HEK293 (cell line): ENCODE results near the gene E2F4.

Source experiments
- GLIS1 ChIP-seq: fragments of 450-650 bp; formaldehyde crosslinking; IDR thresholded peaks from 2 replicates; pipeline ENCODE4 v1.5.1; 2016; ENCODE audit warnings: missing biosample characterization, missing genetic modification characterization
- MZF1 ChIP-seq: fragments of 450-650 bp; formaldehyde crosslinking; IDR thresholded peaks from 2 replicates; pipeline ENCODE4 v1.5.1; 2017; ENCODE audit warnings: missing biosample characterization, missing genetic modification characterization, borderline replicate concordance
- SALL2 ChIP-seq: fragments of 450-650 bp; formaldehyde crosslinking; IDR thresholded peaks from 2 replicates; pipeline ENCODE4 v1.5.0; 2017; ENCODE audit warnings: missing biosample characterization, mild to moderate bottlenecking, missing genetic modification characterization, borderline replicate concordance
- SP2 ChIP-seq: fragments of 450-650 bp; formaldehyde crosslinking; IDR thresholded peaks from 2 replicates; pipeline ENCODE4 v1.5.1; 2016; ENCODE audit warnings: missing biosample characterization, missing genetic modification characterization
- ZNF23 ChIP-seq: fragments of 450-650 bp; formaldehyde crosslinking; IDR thresholded peaks from 2 replicates; pipeline ENCODE4 v1.5.1; 2016; ENCODE audit warnings: missing biosample characterization, missing genetic modification characterization, borderline replicate concordance
- ZNF274 ChIP-seq, 2 experiments: fragments of 200-500 bp in 1 of 2; fragments of 450-650 bp in 1 of 2; sonication (Bioruptor generic) in 1 of 2; formaldehyde crosslinking in 1 of 2; IDR thresholded peaks; 2 replicates each; pipeline versions ENCODE4 v1.5.1 to v1.6.1; 2014 to 2016; ENCODE audit warnings: borderline replicate concordance in 1 of 2, inconsistent platforms in 1 of 2, low read length in 1 of 2, missing biosample characterization in 1 of 2, missing genetic modification characterization in 1 of 2
- ZNF324 ChIP-seq: fragments of 450-650 bp; formaldehyde crosslinking; IDR thresholded peaks from 2 replicates; pipeline ENCODE4 v1.5.1; 2016; ENCODE audit warnings: missing biosample characterization, missing genetic modification characterization
- ZNF366 ChIP-seq: fragments of 450-650 bp; formaldehyde crosslinking; conservative IDR thresholded peaks from 2 replicates; pipeline ENCODE4 v1.5.1; 2016; ENCODE audit warnings: missing biosample characterization, missing genetic modification characterization
- ZNF600 ChIP-seq: fragments of 450-650 bp; formaldehyde crosslinking; IDR thresholded peaks from 2 replicates; pipeline ENCODE4 v1.5.1; 2016; ENCODE audit warnings: missing biosample characterization, missing genetic modification characterization
- ZNF626 ChIP-seq: fragments of 450-650 bp; sonication (Bioruptor Pico); formaldehyde crosslinking; IDR thresholded peaks from 2 replicates; pipeline ENCODE4 v1.5.1; 2018; ENCODE audit warnings: missing biosample characterization, missing genetic modification characterization, inconsistent platforms
- ZNF658 ChIP-seq: fragments of 450-650 bp; formaldehyde crosslinking; IDR thresholded peaks from 2 replicates; pipeline ENCODE4; 2016; ENCODE audit warnings: missing biosample characterization, missing genetic modification characterization
- ZNF660 ChIP-seq: fragments of 450-650 bp; IDR thresholded peaks from 2 replicates; pipeline ENCODE4 v1.5.1; 2018; ENCODE audit warnings: missing biosample characterization, mild to moderate bottlenecking, missing genetic modification characterization
- ZNF768 ChIP-seq: fragments of 450-650 bp; formaldehyde crosslinking; IDR thresholded peaks from 2 replicates; pipeline ENCODE4 v1.5.1; 2018; ENCODE audit warnings: missing biosample characterization, mild to moderate bottlenecking, missing genetic modification characterization
- TF ChIP-seq, protein P1 (sequence below): fragments of 450-650 bp; formaldehyde crosslinking; optimal IDR thresholded peaks from 2 replicates; pipeline ENCODE3; 2016; ENCODE audit warnings: missing biosample characterization, mild to moderate bottlenecking, missing genetic modification characterization
- TF ChIP-seq, protein P2 (sequence below): fragments of 450-650 bp; formaldehyde crosslinking; IDR thresholded peaks from 2 replicates; pipeline ENCODE4 v1.5.1; 2017; ENCODE audit warnings: missing biosample characterization, mild to moderate bottlenecking, missing genetic modification characterization, moderate library complexity
- TF ChIP-seq, protein P3 (sequence below): fragments of 450-650 bp; formaldehyde crosslinking; conservative IDR thresholded peaks from 2 replicates; pipeline ENCODE4 v1.5.1; 2016; ENCODE audit warnings: low read depth, missing biosample characterization, missing genetic modification characterization
- TF ChIP-seq, protein P4 (sequence below): fragments of 450-650 bp; formaldehyde crosslinking; IDR thresholded peaks from 2 replicates; pipeline ENCODE4 v1.5.1; 2016; ENCODE audit warnings: missing biosample characterization, missing genetic modification characterization
- TF ChIP-seq, protein P5 (sequence below): fragments of 450-650 bp; formaldehyde crosslinking; IDR thresholded peaks from 2 replicates; pipeline ENCODE4 v1.5.1; 2016; ENCODE audit warnings: missing biosample characterization, missing genetic modification characterization

E2F4 gene

DNA sequence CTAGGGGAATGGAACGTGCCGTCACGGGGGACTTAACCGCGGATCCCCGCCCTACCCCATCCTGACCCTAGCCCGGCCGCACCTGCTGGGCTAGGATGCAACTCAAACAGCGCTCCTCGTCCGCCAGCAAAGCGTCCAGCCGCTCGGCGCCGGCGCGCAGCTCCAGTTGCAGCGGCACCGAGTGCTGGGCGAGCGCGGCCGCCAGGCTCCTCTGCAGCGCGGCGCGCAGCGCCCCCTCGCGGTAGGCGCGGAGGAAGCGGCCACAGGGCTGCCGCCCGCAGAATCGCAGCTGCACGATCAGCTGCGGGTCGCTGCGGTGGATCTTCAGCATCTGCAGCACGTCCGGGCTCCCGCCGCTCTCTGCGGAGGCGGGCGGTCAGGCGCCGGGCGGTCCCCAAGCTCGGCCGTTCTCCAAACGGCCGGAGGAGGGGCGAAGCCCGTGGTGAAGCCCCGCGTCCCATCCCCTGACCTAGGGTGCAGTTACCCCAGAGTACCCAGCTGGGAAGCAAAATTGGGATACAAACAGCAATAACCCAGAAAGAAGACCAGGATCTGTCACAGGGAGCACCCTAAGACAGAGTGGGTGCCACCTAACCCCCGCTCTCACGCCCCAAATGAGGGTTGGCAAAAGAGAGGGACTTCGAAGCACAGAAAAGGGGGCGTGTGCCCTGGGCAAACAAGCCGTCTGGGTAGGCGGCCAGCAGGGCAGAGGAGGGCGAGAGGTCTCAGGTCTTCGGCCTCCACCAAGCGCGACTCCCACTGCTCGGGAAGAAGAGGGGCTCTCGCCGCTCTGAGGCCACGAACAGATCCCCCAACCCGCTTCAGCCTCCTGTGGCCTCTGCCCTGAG, 36.4 kb upstream of the E2F4 start (continued):
- TF ChIP-seq, protein P1, sequence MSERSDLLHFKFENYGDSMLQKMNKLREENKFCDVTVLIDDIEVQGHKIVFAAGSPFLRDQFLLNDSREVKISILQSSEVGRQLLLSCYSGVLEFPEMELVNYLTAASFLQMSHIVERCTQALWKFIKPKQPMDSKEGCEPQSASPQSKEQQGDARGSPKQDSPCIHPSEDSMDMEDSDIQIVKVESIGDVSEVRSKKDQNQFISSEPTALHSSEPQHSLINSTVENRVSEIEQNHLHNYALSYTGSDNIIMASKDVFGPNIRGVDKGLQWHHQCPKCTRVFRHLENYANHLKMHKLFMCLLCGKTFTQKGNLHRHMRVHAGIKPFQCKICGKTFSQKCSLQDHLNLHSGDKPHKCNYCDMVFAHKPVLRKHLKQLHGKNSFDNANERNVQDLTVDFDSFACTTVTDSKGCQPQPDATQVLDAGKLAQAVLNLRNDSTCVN (tag by site-specific recombination), result peak; percentile 43
- TF ChIP-seq SP2 (tag by site-specific recombination) (no peak), ZNF324 (tag by site-specific recombination) (no peak), ZNF768 (tag by site-specific recombination) (no peak), ZNF658 (tag by site-specific recombination) (no peak), MZF1 (tag by site-specific recombination) (no peak), SALL2 (no peak), ZNF23 (no peak), GLIS1 (tag by site-specific recombination) (no peak), ZNF274 (IDR thresholded peaks at IDR 0.05; ENCODE audit: low read length) (no peak), ZNF274 (tag by site-specific recombination; IDR thresholded peaks at IDR 0.05; ENCODE audit: borderline replicate concordance) (no peak), ZNF600 (tag by site-specific recombination) (no peak; the same call in 1 of the 2 replicates), ZNF626 (tag by site-specific recombination) (no peak), ZNF366 (tag by site-specific recombination) (no peak), ZNF660 (tag by site-specific recombination) (peak; percentile 91)
- TF ChIP-seq, protein P2, sequence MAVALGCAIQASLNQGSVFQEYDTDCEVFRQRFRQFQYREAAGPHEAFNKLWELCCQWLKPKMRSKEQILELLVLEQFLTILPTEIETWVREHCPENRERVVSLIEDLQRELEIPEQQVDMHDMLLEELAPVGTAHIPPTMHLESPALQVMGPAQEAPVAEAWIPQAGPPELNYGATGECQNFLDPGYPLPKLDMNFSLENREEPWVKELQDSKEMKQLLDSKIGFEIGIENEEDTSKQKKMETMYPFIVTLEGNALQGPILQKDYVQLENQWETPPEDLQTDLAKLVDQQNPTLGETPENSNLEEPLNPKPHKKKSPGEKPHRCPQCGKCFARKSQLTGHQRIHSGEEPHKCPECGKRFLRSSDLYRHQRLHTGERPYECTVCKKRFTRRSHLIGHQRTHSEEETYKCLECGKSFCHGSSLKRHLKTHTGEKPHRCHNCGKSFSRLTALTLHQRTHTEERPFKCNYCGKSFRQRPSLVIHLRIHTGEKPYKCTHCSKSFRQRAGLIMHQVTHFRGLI (tag by site-specific recombination), result peak; percentile 75
- TF ChIP-seq, protein P3, sequence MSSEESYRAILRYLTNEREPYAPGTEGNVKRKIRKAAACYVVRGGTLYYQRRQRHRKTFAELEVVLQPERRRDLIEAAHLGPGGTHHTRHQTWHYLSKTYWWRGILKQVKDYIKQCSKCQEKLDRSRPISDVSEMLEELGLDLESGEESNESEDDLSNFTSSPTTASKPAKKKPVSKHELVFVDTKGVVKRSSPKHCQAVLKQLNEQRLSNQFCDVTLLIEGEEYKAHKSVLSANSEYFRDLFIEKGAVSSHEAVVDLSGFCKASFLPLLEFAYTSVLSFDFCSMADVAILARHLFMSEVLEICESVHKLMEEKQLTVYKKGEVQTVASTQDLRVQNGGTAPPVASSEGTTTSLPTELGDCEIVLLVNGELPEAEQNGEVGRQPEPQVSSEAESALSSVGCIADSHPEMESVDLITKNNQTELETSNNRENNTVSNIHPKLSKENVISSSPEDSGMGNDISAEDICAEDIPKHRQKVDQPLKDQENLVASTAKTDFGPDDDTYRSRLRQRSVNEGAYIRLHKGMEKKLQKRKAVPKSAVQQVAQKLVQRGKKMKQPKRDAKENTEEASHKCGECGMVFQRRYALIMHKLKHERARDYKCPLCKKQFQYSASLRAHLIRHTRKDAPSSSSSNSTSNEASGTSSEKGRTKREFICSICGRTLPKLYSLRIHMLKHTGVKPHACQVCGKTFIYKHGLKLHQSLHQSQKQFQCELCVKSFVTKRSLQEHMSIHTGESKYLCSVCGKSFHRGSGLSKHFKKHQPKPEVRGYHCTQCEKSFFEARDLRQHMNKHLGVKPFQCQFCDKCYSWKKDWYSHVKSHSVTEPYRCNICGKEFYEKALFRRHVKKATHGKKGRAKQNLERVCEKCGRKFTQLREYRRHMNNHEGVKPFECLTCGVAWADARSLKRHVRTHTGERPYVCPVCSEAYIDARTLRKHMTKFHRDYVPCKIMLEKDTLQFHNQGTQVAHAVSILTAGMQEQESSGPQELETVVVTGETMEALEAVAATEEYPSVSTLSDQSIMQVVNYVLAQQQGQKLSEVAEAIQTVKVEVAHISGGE (tag by site-specific recombination), result no peak
- TF ChIP-seq, protein P4, sequence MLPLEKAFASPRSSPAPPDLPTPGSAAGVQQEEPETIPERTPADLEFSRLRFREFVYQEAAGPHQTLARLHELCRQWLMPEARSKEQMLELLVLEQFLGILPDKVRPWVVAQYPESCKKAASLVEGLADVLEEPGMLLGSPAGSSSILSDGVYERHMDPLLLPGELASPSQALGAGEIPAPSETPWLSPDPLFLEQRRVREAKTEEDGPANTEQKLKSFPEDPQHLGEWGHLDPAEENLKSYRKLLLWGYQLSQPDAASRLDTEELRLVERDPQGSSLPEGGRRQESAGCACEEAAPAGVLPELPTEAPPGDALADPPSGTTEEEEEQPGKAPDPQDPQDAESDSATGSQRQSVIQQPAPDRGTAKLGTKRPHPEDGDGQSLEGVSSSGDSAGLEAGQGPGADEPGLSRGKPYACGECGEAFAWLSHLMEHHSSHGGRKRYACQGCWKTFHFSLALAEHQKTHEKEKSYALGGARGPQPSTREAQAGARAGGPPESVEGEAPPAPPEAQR, result no peak
- TF ChIP-seq, protein P5, sequence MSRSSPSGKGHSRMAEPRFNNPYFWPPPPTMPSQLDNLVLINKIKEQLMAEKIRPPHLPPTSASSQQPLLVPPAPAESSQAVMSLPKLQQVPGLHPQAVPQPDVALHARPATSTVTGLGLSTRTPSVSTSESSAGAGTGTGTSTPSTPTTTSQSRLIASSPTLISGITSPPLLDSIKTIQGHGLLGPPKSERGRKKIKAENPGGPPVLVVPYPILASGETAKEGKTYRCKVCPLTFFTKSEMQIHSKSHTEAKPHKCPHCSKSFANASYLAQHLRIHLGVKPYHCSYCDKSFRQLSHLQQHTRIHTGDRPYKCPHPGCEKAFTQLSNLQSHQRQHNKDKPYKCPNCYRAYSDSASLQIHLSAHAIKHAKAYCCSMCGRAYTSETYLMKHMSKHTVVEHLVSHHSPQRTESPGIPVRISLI (tag by site-specific recombination), result no peak
